Stimulated activated CD4-positive, alpha-beta T cell treated with anti-CD3 and anti-CD28 coated beads, Interleukin-1b, Interleukin-23, amount 100 ng/mL, for 4 hours (primary cell): Measurements from ENCODE around the gene C16orf95.
A peak's percentile ranks its signal among the peaks of the same experiment; 100 is the strongest.
"Not testable (repeated sequence)": the region's sequence is repeated elsewhere in the genome, so short reads cannot be mapped to it uniquely, and the experiment has no call there.

Experiments
- DNase-seq, 2 donors: peaks; one replicate each; pipeline ENCODE4 v3.0.0-alpha.2; 2020; ENCODE audit warnings: low read depth in 2 of 2

C16orf95 gene

GRCh38 chr16:87286839-87287626 is 30.2 kb downstream of the C16orf95 start:
- DNase-seq, result no peak

- no peak for DNase-seq
Observed at GRCh38 chr16:87284183-87284582, 33.0 kb downstream of the C16orf95 start.

GRCh38 chr16:87279094-87279658 is 38.0 kb downstream of the C16orf95 start:
- DNase-seq, result no peak

GRCh38 chr16:87278191-87279093 is 38.8 kb downstream of the C16orf95 start:
- peak in 1 of 2 donors; percentile 24 for DNase-seq

- DNase-seq, result no peak
Observed at GRCh38 chr16:87276924-87277323, 40.3 kb downstream of the C16orf95 start.

- no peak for DNase-seq
Observed at GRCh38 chr16:87276091-87276701, 41.0 kb downstream of the C16orf95 start.

GRCh38 chr16:87274794-87275193 is 42.4 kb downstream of the C16orf95 start:
- no peak for DNase-seq

- DNase-seq, result no peak
Observed at GRCh38 chr16:87273471-87274030, 43.6 kb downstream of the C16orf95 start.

- DNase-seq, result no peak
Observed at GRCh38 chr16:87271256-87271655, 45.9 kb downstream of the C16orf95 start.

- no peak for DNase-seq
Observed at GRCh38 chr16:87267566-87267965, 49.6 kb downstream of the C16orf95 start.

GRCh38 chr16:87266846-87267245 is 50.3 kb downstream of the C16orf95 start:
- DNase-seq, result no peak

GRCh38 chr16:87265261-87265660 is 51.9 kb downstream of the C16orf95 start:
- DNase-seq, result no peak

- DNase-seq, result no peak
Observed at GRCh38 chr16:87264634-87265033, 52.6 kb downstream of the C16orf95 start.

- no peak for DNase-seq
Observed at GRCh38 chr16:87263418-87264052, 53.7 kb downstream of the C16orf95 start.

GRCh38 chr16:87259431-87259830 is 57.8 kb downstream of the C16orf95 start:
- no peak for DNase-seq

- not testable (repeated sequence) for DNase-seq
Observed at GRCh38 chr16:87258653-87259052, 58.5 kb downstream of the C16orf95 start.

GRCh38 chr16:87255866-87256265 is 61.3 kb downstream of the C16orf95 start:
- DNase-seq, result no peak

- no peak for DNase-seq
Observed at GRCh38 chr16:87254734-87255133, 62.5 kb downstream of the C16orf95 start.

- DNase-seq, result no peak
Observed at GRCh38 chr16:87254296-87254695, 62.9 kb downstream of the C16orf95 start.

- no peak for DNase-seq
Observed at GRCh38 chr16:87253536-87253935, 63.7 kb downstream of the C16orf95 start.
